HG03565 (cell line): Measurements from ENCODE around the gene HIPK3.
A peak's percentile ranks its signal among the peaks of the same experiment; 100 is the strongest.

Experiments used
- ATAC-seq: cut with Tn5 transposase; IDR thresholded peaks from one replicate; pipeline ENCODE4 v1.9.1; 2021; ENCODE audit warnings: mild to moderate bottlenecking, moderate library complexity; ENCODE audit not compliant: unreplicated experiment

Gene HIPK3

GRCh38 chr11:33387996-33388395 lies 130.8 kb downstream of the HIPK3 start:
- ATAC-seq = peak; percentile 41

DNA sequence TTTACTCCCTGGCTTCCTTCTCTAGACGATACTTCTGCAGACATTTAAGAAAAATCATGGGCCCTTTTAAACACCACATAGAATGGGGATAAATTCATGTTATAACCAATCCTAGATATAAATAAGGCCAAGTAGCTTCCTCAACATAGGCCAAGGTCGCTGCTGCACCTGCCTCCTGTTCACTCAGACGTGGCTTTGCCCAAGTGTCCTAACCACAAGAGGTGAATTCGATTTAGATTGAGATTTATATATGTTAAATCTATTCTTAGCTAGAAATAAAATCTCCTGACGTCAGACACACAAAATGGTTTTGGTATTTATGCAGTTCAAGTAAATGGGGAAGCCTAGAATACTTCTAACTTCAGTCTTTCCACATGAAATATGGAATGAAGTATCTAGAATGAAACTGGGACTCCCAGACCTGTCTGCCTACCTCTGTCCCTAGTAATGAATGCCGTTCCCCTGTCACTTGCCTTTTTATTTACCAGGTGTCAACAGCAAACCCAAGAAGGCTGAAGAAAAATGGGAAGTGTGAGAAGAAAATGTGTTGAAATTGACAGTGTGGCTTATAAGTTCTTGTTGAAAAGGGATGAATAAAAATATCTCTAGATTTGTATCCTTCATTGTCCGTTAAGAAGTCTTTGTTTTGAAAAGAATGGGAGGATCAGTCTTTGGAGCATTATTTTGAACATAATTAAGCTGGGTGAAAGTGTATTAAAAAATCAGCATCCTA lies 131.8 kb downstream of the HIPK3 start:
- no peak for ATAC-seq

- peak; percentile 53 for ATAC-seq
Measured at GRCh38 chr11:33389635-33390034, 132.5 kb downstream of the HIPK3 start.

- no peak for ATAC-seq
Measured at GRCh38 chr11:33390944-33391892, 134.0 kb downstream of the HIPK3 start.

- no peak for ATAC-seq
Measured at GRCh38 chr11:33391893-33392251, 134.7 kb downstream of the HIPK3 start.

DNA sequence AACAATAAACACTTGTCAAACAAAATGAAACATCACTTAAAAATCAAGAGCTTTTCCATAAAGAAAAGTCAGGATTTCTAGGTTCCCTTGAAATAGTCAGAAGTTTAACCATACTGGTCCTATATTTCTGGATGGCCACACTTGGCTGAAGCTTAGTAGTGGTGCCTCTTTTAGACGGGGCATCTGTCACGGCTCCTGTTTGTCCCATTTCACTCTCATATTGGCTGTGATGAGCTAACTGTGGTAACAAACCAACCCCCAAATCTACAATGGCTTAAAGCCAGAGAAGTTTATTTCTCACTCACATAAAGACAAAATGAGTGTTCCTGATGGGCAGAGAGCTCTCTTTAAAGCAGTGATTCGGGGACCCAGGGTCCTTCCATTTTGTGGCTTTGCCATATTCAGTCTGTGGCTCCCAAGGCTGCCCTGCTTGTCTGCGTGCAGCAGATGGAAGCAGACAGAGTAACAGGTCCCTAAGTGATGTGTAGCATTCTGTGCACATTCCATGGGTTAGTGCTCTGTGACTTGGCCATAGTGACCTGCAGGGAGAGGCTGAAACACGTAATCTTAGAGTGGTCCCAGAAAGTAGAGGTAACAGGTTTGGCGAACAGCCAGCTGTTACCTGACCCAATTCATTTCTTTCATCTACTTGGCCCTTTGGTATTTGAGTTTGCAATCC lies 137.4 kb downstream of the HIPK3 start:
- ATAC-seq = no peak

GRCh38 chr11:33396361-33396760 lies 139.2 kb downstream of the HIPK3 start:
- no peak for ATAC-seq

DNA sequence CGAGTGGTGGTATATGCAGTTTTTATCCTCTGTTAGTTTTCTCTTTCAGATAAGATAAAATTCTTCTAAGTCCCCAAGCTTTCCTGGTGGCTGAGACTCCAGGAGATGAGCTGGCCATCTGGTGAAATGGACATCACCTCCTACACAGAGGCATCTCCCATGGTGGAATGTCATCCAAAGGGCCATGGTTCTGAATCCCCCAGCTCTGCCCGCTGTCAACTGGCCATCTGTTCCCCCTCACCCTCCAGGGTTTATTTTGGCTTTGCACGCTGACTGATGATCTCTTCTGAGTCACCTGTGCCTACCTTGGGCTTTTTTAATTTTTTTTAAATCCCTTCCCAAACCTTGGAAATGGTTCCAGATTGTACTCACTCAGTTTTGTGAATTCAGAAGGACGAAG lies 142.2 kb downstream of the HIPK3 start:
- ATAC-seq = no peak

DNA sequence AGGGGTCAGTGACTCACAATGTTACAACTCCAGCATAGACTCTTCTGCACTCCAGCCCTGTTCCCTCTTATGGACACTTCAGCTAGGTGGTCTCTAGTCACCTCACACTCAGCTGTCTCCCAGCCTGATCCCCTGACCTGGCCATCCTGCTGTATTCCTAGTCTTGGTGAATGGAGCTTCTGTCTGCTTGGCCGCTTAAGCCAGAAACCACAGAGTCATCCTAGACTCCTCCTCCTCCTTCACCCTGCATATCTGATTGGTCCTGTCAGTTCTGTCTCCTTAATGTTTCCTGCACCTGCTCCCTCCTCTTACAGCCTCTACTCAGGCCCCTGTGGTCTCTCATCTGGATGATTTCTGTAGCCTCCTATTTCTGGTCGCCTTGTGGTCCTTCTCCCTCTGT lies 144.9 kb downstream of the HIPK3 start:
- ATAC-seq = no peak

DNA sequence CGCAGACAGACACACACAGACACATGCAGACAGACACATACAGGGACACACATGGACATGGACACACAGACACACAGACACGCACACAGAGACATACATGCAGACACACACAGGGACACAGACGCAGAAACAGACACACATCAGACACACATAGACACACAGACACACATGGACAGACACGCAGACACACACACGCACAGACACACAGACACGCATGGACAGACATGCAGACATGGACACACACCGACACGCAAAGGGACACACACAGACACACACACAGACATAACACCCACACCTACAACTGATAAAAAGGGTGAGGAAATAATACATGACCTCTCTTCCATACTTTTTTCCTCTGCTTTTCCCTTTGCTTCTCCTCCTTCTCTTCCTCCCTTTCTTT lies 146.2 kb downstream of the HIPK3 start:
- ATAC-seq = no peak

GRCh38 chr11:33405834-33406602 lies 148.8 kb downstream of the HIPK3 start:
- ATAC-seq = no peak
